ENCODE results near the gene SHB.

The SHB gene

GRCh38 chr9:37954581-37954981, 114.4 kb downstream of the SHB start:
- in situ Hi-C loops (cut with HindIII; ENCODE audit: low pct_ligation_motif_present, low sequenced_read_pairs) = no loop called here
- no peak for TF ChIP-seq CTCF (IDR thresholded peaks at IDR 0.05; ENCODE audit: low read depth, low read length, missing control alignments)
- no peaks in the 10 kb centered on the region for H3K27me3 ChIP-seq (replicated peaks)
- peak overlapping the region; percentile 90 for H3K27ac ChIP-seq
- no peak for DNase-seq
- H3K4me3 ChIP-seq (ENCODE audit: low read depth, low read length) = no peak overlapping the region
- H3K36me3 ChIP-seq (replicated peaks) = peaks cover 22% of the 10 kb centered on the region

GRCh38 chr9:37953775-37954437, 115.1 kb downstream of the SHB start:
- no peak for TF ChIP-seq CTCF (IDR thresholded peaks at IDR 0.05; ENCODE audit: low read depth, low read length, missing control alignments)
- no peak overlapping the region for H3K4me3 ChIP-seq (ENCODE audit: low read depth, low read length)
- H3K27me3 ChIP-seq (replicated peaks) = no peaks in the 10 kb centered on the region
- H3K36me3 ChIP-seq (replicated peaks) = peaks cover 22% of the 10 kb centered on the region
- DNase-seq = peak; percentile 94
- peak overlapping the region; percentile 90 for H3K27ac ChIP-seq
- in situ Hi-C loops (cut with HindIII; ENCODE audit: low pct_ligation_motif_present, low sequenced_read_pairs) = no loop called here

DNA sequence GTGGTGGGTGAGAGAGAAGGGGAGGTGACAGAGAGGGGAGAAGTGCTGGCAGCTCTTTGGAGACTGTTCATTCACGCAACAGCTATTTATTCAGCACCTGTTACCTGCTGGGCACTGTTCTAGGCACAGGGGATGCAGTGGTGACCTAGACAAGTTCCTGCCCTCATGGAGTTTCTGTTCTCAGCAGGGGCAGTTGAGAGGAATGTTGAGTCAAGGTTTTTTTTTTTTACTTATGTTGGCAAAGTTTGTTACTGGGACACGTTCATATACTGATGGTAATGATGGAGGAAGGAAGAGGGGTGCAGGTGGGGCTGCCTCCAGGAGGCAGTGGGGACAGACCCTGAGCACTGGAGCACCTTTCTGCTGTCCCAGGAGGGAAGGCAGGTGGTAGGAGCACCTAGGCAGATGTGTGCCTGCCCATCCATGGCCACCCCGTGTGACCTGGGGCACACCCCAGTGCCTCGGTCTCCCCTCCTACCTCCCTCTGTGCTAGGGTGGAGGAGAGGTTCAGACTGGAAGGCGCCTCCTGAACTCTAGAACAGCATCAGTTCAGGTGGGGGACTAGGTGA, 115.7 kb downstream of the SHB start:
- in situ Hi-C loops (cut with HindIII; ENCODE audit: low pct_ligation_motif_present, low sequenced_read_pairs) = no loop called here
- no peak for DNase-seq
- no peaks in the 10 kb centered on the region for H3K27me3 ChIP-seq (replicated peaks)
- peak overlapping the region; percentile 90 for H3K27ac ChIP-seq
- no peak for TF ChIP-seq CTCF (IDR thresholded peaks at IDR 0.05; ENCODE audit: low read depth, low read length, missing control alignments)
- no peak overlapping the region for H3K4me3 ChIP-seq (ENCODE audit: low read depth, low read length)
- H3K36me3 ChIP-seq (replicated peaks) = peaks cover 27% of the 10 kb centered on the region

GRCh38 chr9:37952731-37953130, 116.3 kb downstream of the SHB start:
- Histone ChIP-seq H3K36me3 (replicated peaks) (peaks cover 32% of the 10 kb centered on the region), H3K27ac (peak overlapping the region; percentile 90), H3K27me3 (replicated peaks) (no peaks in the 10 kb centered on the region), H3K4me3 (ENCODE audit: low read depth, low read length) (no peak overlapping the region)
- DNase-seq = peak; percentile 52
- peak; percentile 8 for TF ChIP-seq CTCF (IDR thresholded peaks at IDR 0.05; ENCODE audit: low read depth, low read length, missing control alignments)
- in situ Hi-C loops (cut with HindIII; ENCODE audit: low pct_ligation_motif_present, low sequenced_read_pairs) = no loop called here

DNA sequence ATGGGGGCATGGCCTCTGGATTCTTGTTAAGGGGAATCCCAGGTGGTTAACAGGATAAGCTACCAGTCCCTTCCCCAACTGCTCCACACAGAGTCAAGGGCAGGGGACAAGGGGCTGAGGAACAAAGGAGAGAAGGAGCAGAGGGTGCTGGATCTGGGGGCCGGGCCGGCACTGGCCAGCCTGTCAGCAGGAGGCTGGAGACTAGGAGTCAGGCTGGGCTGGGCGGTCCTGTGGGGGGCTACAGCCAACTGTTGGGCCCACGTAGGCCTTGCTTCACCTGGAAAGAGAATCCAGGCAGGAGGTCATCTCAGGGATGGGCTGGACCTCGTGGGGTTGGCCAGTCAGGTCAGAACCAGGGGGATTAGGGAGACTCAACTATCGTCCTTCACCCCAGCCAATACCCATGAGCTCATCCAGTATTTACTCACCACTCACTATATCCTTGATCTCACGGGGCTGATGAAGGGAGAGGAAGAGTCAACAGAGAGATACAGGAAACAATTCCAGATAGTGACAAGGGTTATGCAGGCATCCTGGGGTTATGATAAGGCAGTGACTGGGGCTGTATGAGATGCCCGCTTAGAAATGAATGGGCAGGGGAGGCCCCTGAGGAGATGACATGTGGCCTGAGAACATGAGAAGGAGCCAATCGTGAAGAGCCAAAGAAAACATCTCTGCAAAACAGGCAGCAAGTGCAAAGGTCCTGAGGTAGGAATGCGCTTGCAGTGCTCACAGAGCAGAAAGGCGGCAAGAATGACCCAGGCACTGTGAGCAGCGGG, 117.2 kb downstream of the SHB start:
- in situ Hi-C loops (cut with HindIII; ENCODE audit: low pct_ligation_motif_present, low sequenced_read_pairs) = no loop called here
- peak overlapping the region; percentile 10 for H3K27ac ChIP-seq
- H3K4me3 ChIP-seq (ENCODE audit: low read depth, low read length) = no peak overlapping the region
- TF ChIP-seq CTCF (IDR thresholded peaks at IDR 0.05; ENCODE audit: low read depth, low read length, missing control alignments) = no peak
- DNase-seq = no peak
- peaks cover 41% of the 10 kb centered on the region for H3K36me3 ChIP-seq (replicated peaks)
- no peaks in the 10 kb centered on the region for H3K27me3 ChIP-seq (replicated peaks)
